GM12874 (cell line): ENCODE data around the gene TCL1B.

Source experiments
- TF ChIP-seq, protein P1 (sequence below): IDR thresholded peaks from 2 replicates; pipeline ENCODE4 v1.5.1; 2011; ENCODE audit warnings: low read depth, mild to moderate bottlenecking, control low read depth, low read length, moderate library complexity; ENCODE audit not compliant: insufficient read depth

The TCL1B gene

DNA sequence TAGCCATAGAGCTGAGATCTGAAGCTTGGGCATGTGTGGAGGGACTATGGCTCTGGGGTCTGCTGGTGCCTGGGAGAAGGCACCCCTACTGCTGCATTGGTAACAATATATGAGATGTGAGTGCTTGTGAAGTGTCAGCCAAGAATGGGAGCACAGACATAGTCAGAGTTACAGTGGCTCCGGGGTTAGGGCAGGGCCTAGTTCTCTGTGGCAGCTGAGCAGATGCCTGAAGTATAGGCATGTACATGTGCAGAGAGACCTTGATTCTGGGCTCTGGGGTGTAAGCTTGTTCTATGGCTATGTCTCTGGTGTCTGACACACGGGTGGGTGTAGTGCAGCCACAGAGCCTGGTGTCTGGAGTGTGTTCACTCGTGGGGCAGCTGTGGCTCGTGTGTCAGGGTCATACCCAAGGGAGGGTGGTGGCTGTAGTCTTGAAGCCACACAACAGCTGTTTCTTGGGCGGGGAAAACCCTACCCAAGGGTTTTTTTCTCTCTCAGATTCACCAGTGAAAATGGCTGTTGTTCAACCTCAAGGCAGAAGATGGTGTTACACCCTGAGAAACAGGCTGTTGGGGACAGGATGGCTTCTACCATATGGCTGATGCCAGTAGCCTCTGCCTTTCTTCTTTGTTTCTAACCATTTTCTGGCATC lies 39.6 kb downstream of the TCL1B start:
- TF ChIP-seq, protein P1, sequence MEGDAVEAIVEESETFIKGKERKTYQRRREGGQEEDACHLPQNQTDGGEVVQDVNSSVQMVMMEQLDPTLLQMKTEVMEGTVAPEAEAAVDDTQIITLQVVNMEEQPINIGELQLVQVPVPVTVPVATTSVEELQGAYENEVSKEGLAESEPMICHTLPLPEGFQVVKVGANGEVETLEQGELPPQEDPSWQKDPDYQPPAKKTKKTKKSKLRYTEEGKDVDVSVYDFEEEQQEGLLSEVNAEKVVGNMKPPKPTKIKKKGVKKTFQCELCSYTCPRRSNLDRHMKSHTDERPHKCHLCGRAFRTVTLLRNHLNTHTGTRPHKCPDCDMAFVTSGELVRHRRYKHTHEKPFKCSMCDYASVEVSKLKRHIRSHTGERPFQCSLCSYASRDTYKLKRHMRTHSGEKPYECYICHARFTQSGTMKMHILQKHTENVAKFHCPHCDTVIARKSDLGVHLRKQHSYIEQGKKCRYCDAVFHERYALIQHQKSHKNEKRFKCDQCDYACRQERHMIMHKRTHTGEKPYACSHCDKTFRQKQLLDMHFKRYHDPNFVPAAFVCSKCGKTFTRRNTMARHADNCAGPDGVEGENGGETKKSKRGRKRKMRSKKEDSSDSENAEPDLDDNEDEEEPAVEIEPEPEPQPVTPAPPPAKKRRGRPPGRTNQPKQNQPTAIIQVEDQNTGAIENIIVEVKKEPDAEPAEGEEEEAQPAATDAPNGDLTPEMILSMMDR = no peak

- TF ChIP-seq, protein P1 = no peak
Observed at GRCh38 chr14:95727056-95727700, 41.0 kb downstream of the TCL1B start.

GRCh38 chr14:95730126-95730525 lies 43.9 kb downstream of the TCL1B start:
- TF ChIP-seq, protein P1 = no peak

DNA sequence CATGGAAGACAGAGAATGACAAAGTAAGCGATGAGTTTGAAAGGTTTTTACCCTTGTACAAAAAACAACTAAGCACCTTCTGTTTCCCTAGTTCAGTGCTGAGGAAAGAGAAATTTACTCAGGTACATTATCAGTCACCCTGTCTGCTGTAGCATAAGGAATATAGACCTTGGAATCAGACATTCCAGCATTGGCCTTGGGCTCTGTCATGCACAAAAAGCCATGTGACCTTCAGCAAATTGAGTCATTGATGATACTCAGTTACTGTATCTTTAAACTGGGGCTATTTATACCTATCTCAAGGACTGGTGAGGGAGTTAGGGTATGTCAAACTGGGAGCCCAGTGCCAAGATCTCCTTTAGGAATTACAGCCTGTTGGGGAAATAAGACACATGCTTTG lies 47.0 kb downstream of the TCL1B start:
- TF ChIP-seq, protein P1 = no peak

DNA sequence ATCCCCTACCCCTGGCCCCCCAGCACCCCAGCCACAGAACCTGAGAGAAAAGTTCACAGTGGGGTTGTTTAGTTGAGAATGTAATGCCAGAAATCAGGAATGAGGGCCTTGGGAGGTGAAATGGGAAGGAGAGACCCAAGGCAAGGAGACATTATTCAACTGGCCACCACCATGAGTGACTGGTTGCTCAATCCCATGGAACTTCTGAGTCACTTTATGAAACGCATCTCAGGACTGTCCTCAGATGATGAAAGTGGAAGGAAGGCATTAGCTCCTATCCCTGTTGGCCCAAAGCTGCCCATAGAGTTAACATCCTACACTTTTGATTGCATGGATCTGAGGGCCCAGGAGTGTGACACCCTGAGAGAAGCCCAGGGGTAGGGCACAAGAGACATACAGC lies 53.1 kb downstream of the TCL1B start:
- TF ChIP-seq, protein P1 = no peak

- TF ChIP-seq, protein P1 = no peak
Observed at GRCh38 chr14:95741038-95741490, 54.8 kb downstream of the TCL1B start.

- TF ChIP-seq, protein P1 = no peak
Observed at GRCh38 chr14:95741781-95742180, 55.6 kb downstream of the TCL1B start.
